Right cardiac atrium (tissue), 5 donors: ENCODE results near the gene BAG3. TPM values are rescaled to one million over a fixed set of nuclear protein-coding genes. Genes with fewer than 3 reads are reported as not detected.

Experiments used
- ATAC-seq, 2 donors: fragments of 200-7000 bp; cut with Tn5 transposase; one replicate each; pipeline versions ENCODE4 v1.8.0 to v1.9.1; 2020; ENCODE audit warnings: moderate library complexity in 2 of 2, mild to moderate bottlenecking in 1 of 2
- DNase-seq, 3 donors: peaks; one replicate each; pipeline ENCODE4 v3.0.0-alpha.2; 2020
- H3K27ac ChIP-seq: one replicate; pipeline ENCODE4 v1.5.1; 2013; ENCODE audit warnings: mild to moderate bottlenecking, low read length, control low read depth, moderate library complexity
- H3K27me3 ChIP-seq: one replicate; pipeline ENCODE4 v1.6.1; 2013; ENCODE audit not compliant: control insufficient read depth, insufficient read depth
- H3K4me1 ChIP-seq: one replicate; pipeline ENCODE4 v1.6.1; 2013; ENCODE audit warnings: low read length; ENCODE audit not compliant: control insufficient read depth, insufficient read depth
- H3K4me3 ChIP-seq: one replicate; pipeline ENCODE4 v1.5.1; 2013; ENCODE audit warnings: low read length, control low read depth
- H3K9me3 ChIP-seq: one replicate; pipeline ENCODE4 v1.6.1; 2013; ENCODE audit warnings: low read length; ENCODE audit not compliant: control insufficient read depth
- WGBS: extraction: QIAGEN DNeasy Blood & Tissue Kit; methylation state at CpG from one replicate; pipeline ENCODE4 v1.1.7; 2013; 5-methylcytosine and 5-hydroxymethylcytosine counted together
- intact Hi-C, 4 donors: fragments of 100-400 bp; cut with DNase I; formaldehyde crosslinking; loops; one replicate each; pipeline versions ENCODE4 v1.11.0 to v1.14.0; 2022 to 2023
- polyA plus RNA-seq: library from polyadenylated mRNA; stranded (reverse); fragments of 200-250 nt; gene quantifications from one replicate; pipeline ENCODE4 v1.2.3, GENCODE V29; 2013
- total RNA-seq, 4 donors: library from RNA; stranded (reverse); fragmentation: NEBNext Ultra II Directional; extraction: Animal tissue kit (Norgen Biotek cat#: 25700); gene quantifications; one replicate each; pipeline ENCODE4 v1.2.1, GENCODE V29; 2021
- donor health status: healthy with polysubstance abuse.
- donor health status: DM: no; HTN: yes; CAD: no.
- donor health status: DM: no; HTN: no; CAD: no.
- donor health status: DM: no; HTN: yes; CAD: no; lungs with severe emphysema.
- donor health status: DM: yes; HTN: yes; CAD: no.

BAG3 gene
- total and polyA plus RNA-seq, 5 donors, result 111 to 166 (median 134) TPM

GRCh38 chr10:119677904-119678755 lies 26.9 kb downstream of the BAG3 start:
- no peak for ATAC-seq

GRCh38 chr10:119679480-119679829 lies 28.3 kb downstream of the BAG3 start:
- Histone ChIP-seq H3K27ac (peak overlapping the region; percentile 87), H3K9me3 (no peaks in the 10 kb centered on the region), H3K27me3 (no peaks in the 10 kb centered on the region), H3K4me1 (peaks cover 10% of the 10 kb centered on the region), H3K4me3 (no peak overlapping the region)
- ATAC-seq, result peak in 1 of 2 donors; percentile 15
- intact Hi-C loops, result no loop called here
- WGBS, result 83% methylated on average over 7 of the region's 7 CpGs
- DNase-seq, result no peak

More at GRCh38 chr10:119677904-119678755, 26.9 kb downstream of the BAG3 start:
- Histone ChIP-seq H3K4me3 (no peak overlapping the region), H3K9me3 (no peaks in the 10 kb centered on the region), H3K27ac (peak overlapping the region; percentile 71), H3K4me1 (peaks cover 10% of the 10 kb centered on the region), H3K27me3 (no peaks in the 10 kb centered on the region)
- intact Hi-C loops, result no loop called here
- WGBS, result 93% methylated on average over 13 of the region's 13 CpGs
- no peak for DNase-seq

- no peak for DNase-seq
Measured at GRCh38 chr10:119680050-119680449, 28.9 kb downstream of the BAG3 start.

GRCh38 chr10:119680650-119681081 lies 29.5 kb downstream of the BAG3 start:
- H3K4me1 ChIP-seq, result peaks cover 10% of the 10 kb centered on the region
- ATAC-seq (peak; percentile 52 to 68), DNase-seq (peak in 1 of 3 donors; percentile 55)
- intact Hi-C loops, result loop anchor here in 1 of 4 donors (10.0 kb wide), 1 partner anchor 174 kb away; no protein-coding TSS in a partner anchor
- no peaks in the 10 kb centered on the region for H3K9me3 ChIP-seq
- peak overlapping the region; percentile 91 for H3K27ac ChIP-seq
- no peaks in the 10 kb centered on the region for H3K27me3 ChIP-seq
- 41% methylated on average over 9 of the region's 9 CpGs for WGBS
- no peak overlapping the region for H3K4me3 ChIP-seq

More at GRCh38 chr10:119680050-119680449, 28.9 kb downstream of the BAG3 start:
- WGBS, result 43% methylated on average over 4 of the region's 4 CpGs
- Histone ChIP-seq H3K9me3 (no peaks in the 10 kb centered on the region), H3K27ac (peak overlapping the region; percentile 47), H3K4me3 (no peak overlapping the region), H3K4me1 (peaks cover 10% of the 10 kb centered on the region), H3K27me3 (no peaks in the 10 kb centered on the region)
- ATAC-seq, result peak in 1 of 2 donors; percentile 55
- intact Hi-C loops, result loop anchor here in 1 of 4 donors (10.0 kb wide), 1 partner anchor 175 kb away; no protein-coding TSS in a partner anchor

DNA sequence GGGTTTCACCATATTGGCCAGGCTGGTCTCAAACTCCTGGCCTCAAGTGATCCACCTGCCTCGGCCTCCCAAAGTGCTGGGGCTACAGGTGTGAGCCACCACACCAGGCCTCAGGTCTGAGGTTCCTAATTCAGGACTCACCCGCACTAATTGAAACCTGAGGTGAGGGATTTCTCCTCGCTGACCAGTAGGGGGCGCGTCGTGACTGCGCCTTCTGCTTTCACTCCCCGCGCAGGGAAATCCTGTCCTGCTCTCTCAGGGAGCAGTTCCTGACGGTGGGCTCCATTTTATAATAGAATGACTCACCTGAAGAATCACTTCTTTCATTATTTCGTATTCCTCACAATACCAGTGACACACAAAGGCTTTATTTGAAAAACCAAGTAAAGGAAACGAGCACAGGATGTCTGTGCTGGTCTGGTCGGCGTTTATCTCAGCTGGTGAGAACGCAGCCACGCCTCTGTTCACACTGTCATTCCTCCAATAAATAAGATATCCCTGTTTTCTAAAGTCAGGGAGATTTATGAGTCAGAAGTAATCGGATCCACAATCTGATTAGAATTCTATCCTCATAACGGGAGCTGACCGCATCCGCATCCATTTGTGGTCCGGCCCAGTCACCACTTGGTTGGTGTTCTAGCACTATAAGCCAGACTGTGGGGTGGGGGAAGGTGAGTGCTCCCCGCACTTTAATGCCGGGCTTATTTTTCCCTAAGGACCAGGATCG lies 35.4 kb downstream of the BAG3 start:
- 14% methylated on average over 24 of the region's 24 CpGs for WGBS
- intact Hi-C loops, result loop anchor here in 2 of 4 donors (5.0 to 10.0 kb wide), 2 partner anchors 168 to 171 kb away; no protein-coding TSS in a partner anchor
- Histone ChIP-seq H3K27me3 (no peaks in the 10 kb centered on the region), H3K27ac (no peak overlapping the region), H3K9me3 (no peaks in the 10 kb centered on the region), H3K4me1 (peaks cover 3% of the 10 kb centered on the region), H3K4me3 (peak overlapping the region; percentile 6)
- ATAC-seq (peak; percentile 82 to 88), DNase-seq (peak; percentile 82 to 92 (median 86))

GRCh38 chr10:119687192-119688032 lies 36.2 kb downstream of the BAG3 start:
- H3K4me3 ChIP-seq, result no peak overlapping the region
- intact Hi-C loops, result loop anchor here in 2 of 4 donors (5.0 to 10.0 kb wide), 2 partner anchors 167 to 170 kb away; no protein-coding TSS in a partner anchor
- H3K27me3 ChIP-seq, result no peaks in the 10 kb centered on the region
- no peak for DNase-seq
- peak in 1 of 2 donors; percentile 6 for ATAC-seq
- WGBS, result 57% methylated on average over 10 of the region's 10 CpGs
- H3K4me1 ChIP-seq, result no peaks in the 10 kb centered on the region
- no peak overlapping the region for H3K27ac ChIP-seq
- H3K9me3 ChIP-seq, result no peaks in the 10 kb centered on the region

DNA sequence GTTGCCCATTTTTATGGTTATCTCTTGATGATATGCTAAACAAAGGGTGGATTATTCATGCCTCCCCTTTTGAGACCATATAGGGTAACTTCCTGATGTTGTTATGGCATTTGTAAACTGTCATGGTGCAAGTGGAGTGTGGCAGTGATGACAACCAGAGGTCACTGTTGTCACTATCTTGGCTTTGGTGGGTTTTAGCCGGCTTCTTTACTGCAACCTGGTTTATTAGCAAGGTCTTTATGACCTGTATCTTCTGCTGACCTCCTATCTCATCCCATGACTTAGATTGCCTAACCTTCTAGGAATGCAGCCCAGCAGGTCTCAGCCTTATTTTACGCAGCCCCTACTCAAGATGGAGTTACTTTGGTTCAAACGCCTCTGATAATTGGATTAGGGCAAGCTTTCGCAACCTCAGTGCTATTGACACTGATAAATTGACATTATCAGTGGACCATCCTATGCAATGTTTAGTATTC lies 36.9 kb downstream of the BAG3 start:
- ATAC-seq, result no peak
- Histone ChIP-seq H3K4me1 (no peaks in the 10 kb centered on the region), H3K9me3 (no peaks in the 10 kb centered on the region), H3K4me3 (no peak overlapping the region), H3K27ac (no peak overlapping the region), H3K27me3 (no peaks in the 10 kb centered on the region)
- intact Hi-C loops, result loop anchor here in 2 of 4 donors (5.0 to 10.0 kb wide), 2 partner anchors 167 to 169 kb away; no protein-coding TSS in a partner anchor
- WGBS, result 79% methylated on average over 4 of the region's 4 CpGs
- no peak for DNase-seq

- Histone ChIP-seq H3K9me3 (no peaks in the 10 kb centered on the region), H3K27me3 (no peaks in the 10 kb centered on the region), H3K4me3 (no peak overlapping the region), H3K4me1 (no peaks in the 10 kb centered on the region), H3K27ac (no peak overlapping the region)
- intact Hi-C loops, result loop anchor here in 2 of 4 donors (5.0 to 10.0 kb wide), 2 partner anchors 166 to 168 kb away; no protein-coding TSS in a partner anchor
- DNase-seq (no peak), ATAC-seq (no peak)
- 83% methylated on average over 6 of the region's 6 CpGs for WGBS
Measured at GRCh38 chr10:119689016-119689580, 37.9 kb downstream of the BAG3 start.

GRCh38 chr10:119691726-119692125 lies 40.5 kb downstream of the BAG3 start:
- 86% methylated on average over 3 of the region's 3 CpGs for WGBS
- no peak for DNase-seq
- ATAC-seq, result no peak
- intact Hi-C loops, result no loop called here
- H3K9me3 ChIP-seq, result no peaks in the 10 kb centered on the region
- no peaks in the 10 kb centered on the region for H3K4me1 ChIP-seq
- H3K27me3 ChIP-seq, result no peaks in the 10 kb centered on the region
- H3K27ac ChIP-seq, result no peak overlapping the region
- H3K4me3 ChIP-seq, result no peak overlapping the region
